ENCODE results near the gene C12orf57.

DNA sequence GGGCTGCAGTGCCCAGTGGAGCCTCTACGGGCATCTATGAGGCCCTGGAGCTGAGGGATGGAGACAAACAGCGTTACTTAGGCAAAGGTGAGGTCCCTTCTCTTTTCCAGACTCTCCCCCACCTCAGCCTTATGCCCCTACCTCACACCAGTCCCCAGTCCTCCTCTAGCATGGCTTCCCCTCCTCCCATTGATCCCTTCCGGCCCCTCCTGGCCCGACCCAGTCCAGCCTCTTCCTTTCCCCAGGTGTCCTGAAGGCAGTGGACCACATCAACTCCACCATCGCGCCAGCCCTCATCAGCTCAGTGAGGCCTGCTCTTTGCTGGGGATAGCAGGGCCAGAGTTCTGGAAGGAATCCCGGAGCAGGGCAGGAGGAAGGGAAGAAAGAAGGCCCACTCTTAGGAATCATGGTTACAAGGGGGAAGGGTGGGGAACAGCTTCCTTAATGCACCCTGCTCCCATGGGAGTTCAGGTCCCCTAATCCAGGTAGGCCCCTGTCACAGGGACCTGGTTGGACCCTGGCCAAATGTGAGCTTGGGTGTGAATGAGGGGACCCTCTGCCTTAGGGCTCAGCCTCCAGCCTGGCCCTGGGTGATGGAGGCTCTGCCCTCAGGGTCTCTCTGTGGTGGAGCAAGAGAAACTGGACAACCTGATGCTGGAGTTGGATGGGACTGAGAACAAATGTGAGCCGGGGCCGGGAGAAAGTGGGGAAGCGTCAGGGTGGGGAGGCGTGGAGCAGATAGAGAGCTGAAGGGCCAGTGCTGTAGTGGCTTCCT lies 27.2 kb upstream of the C12orf57 start:
- TF ChIP-seq POLR2A (IDR thresholded peaks at IDR 0.05) (peak in 1 of 2 donors; percentile 41), CTCF (IDR thresholded peaks at IDR 0.05) (no peak)
